HepG2 (cell line): ENCODE results near the gene HPCAL1. TPM values are rescaled to one million over a fixed set of nuclear protein-coding genes. Genes with fewer than 3 reads are reported as not detected.
A peak's percentile ranks its signal among the peaks of the same experiment; 100 is the strongest.

Experiments used
- ARID5B ChIP-seq: IDR thresholded peaks from 2 replicates; pipeline ENCODE4 v1.4.0; 2020; ENCODE audit warnings: mild to moderate bottlenecking, missing genetic modification reagents
- BORCS8-MEF2B ChIP-seq: sonication (generic); formaldehyde crosslinking; IDR thresholded peaks from 2 replicates; pipeline ENCODE4 v1.8.0; 2022; ENCODE audit warnings: mild to moderate bottlenecking, missing genetic modification reagents
- DMTF1 ChIP-seq: sonication (generic); formaldehyde crosslinking; IDR thresholded peaks from 2 replicates; pipeline ENCODE4 v1.4.0; 2020; ENCODE audit warnings: mild to moderate bottlenecking, missing genetic modification reagents
- FOXK1 ChIP-seq: sonication (generic); formaldehyde crosslinking; IDR thresholded peaks from 2 replicates; pipeline ENCODE4 v1.4.0; 2020; ENCODE audit warnings: low read depth, missing genetic modification reagents, borderline replicate concordance
- GPN1 ChIP-seq: sonication (generic); formaldehyde crosslinking; IDR thresholded peaks from 2 replicates; pipeline ENCODE4 v1.5.1; 2020; ENCODE audit warnings: missing genetic modification reagents, borderline replicate concordance
- GTF2F1 ChIP-seq: fragments of 150-350 bp; IDR thresholded peaks from 2 replicates; pipeline ENCODE4 v1.6.1; 2014; ENCODE audit warnings: low read length
- HMG20B ChIP-seq: conservative IDR thresholded peaks from 2 replicates; pipeline ENCODE4 v1.6.1; 2016; ENCODE audit warnings: missing genetic modification reagents, missing compliant biosample characterization
- HOXA9 ChIP-seq: sonication (generic); formaldehyde crosslinking; IDR thresholded peaks from 2 replicates; pipeline ENCODE4 v1.8.1; 2022; ENCODE audit warnings: missing genetic modification reagents, mild to moderate bottlenecking, moderate library complexity, borderline replicate concordance
- MYPOP ChIP-seq: sonication (generic); formaldehyde crosslinking; IDR thresholded peaks from 2 replicates; pipeline ENCODE4 v1.8.1; 2023; ENCODE audit warnings: mild to moderate bottlenecking, moderate library complexity, missing genetic modification reagents
- NFATC3 ChIP-seq: sonication (generic); formaldehyde crosslinking; IDR thresholded peaks from 2 replicates; pipeline ENCODE4 v1.5.1; 2020; ENCODE audit warnings: mild to moderate bottlenecking, missing genetic modification reagents
- NONO ChIP-seq, 2 experiments: fragments of 450-650 bp in 1 of 2; sonication (generic) in 1 of 2; formaldehyde crosslinking in 1 of 2; IDR thresholded peaks in 1 of 2; conservative IDR thresholded peaks in 1 of 2; 2 replicates each; pipeline versions ENCODE4 v1.6.1 to v1.8.0; 2017 to 2022; ENCODE audit warnings: mild to moderate bottlenecking in 1 of 2, missing genetic modification reagents in 1 of 2, moderate library complexity in 1 of 2
- RNF2 ChIP-seq: fragments of 450-650 bp; conservative IDR thresholded peaks from 2 replicates; pipeline ENCODE4 v1.6.1; 2016; ENCODE audit warnings: low read depth
- SP140L ChIP-seq: sonication (generic); formaldehyde crosslinking; IDR thresholded peaks from 2 replicates; pipeline ENCODE4 v1.4.0; 2020; ENCODE audit warnings: missing genetic modification reagents, borderline replicate concordance
- SP2 ChIP-seq: sonication (generic); formaldehyde crosslinking; IDR thresholded peaks from 2 replicates; pipeline ENCODE4 v1.5.1; 2020; ENCODE audit warnings: mild to moderate bottlenecking, missing genetic modification reagents
- STAG1 ChIP-seq: sonication (generic); formaldehyde crosslinking; IDR thresholded peaks from 2 replicates; pipeline ENCODE4 v1.4.0; 2020; ENCODE audit warnings: missing genetic modification reagents
- TFE3 ChIP-seq: IDR thresholded peaks from 2 replicates; pipeline ENCODE4 v1.6.1; 2016
- ZBTB7A ChIP-seq: sonication (generic); formaldehyde crosslinking; IDR thresholded peaks from 2 replicates; pipeline ENCODE4 v1.8.0; 2022; ENCODE audit warnings: mild to moderate bottlenecking, missing genetic modification reagents
- ZKSCAN1 ChIP-seq: fragments of 150-350 bp; IDR thresholded peaks from 2 replicates; pipeline ENCODE4 v1.6.1; 2014; ENCODE audit warnings: low read length
- ZNF224 ChIP-seq: sonication (generic); formaldehyde crosslinking; IDR thresholded peaks from 2 replicates; pipeline ENCODE4 v1.5.0; 2020; ENCODE audit warnings: mild to moderate bottlenecking, missing genetic modification reagents
- ZNF468 ChIP-seq: sonication (generic); formaldehyde crosslinking; IDR thresholded peaks from 2 replicates; pipeline ENCODE4 v1.8.0; 2022; ENCODE audit warnings: mild to moderate bottlenecking, moderate library complexity, missing genetic modification reagents
- ZNF547 ChIP-seq: sonication (generic); formaldehyde crosslinking; IDR thresholded peaks from 2 replicates; pipeline ENCODE4 v1.5.1; 2020; ENCODE audit warnings: mild to moderate bottlenecking, missing genetic modification reagents
- ZNF75D ChIP-seq: sonication (generic); formaldehyde crosslinking; IDR thresholded peaks from 2 replicates; pipeline ENCODE4 v1.8.1; 2023; ENCODE audit warnings: missing genetic modification reagents, mild to moderate bottlenecking, borderline replicate concordance
- polyA plus RNA-seq, 8 experiments: library from polyadenylated mRNA; depleted of rRNA in 3 of 8; stranded (reverse) in 7 of 8; unstranded in 1 of 8; fragments of >200 nt; fragmentation: Illumina TruSeq in 4 of 8; extraction: Trizol in 4 of 8; gene quantifications; 2 replicates each; pipeline versions ENCODE4 v1.2.1 to v1.2.3, GENCODE V29; 2011 to 2016; ENCODE audit warnings: low read depth in 4 of 8, missing spikeins in 1 of 8, mixed read lengths in 1 of 8; ENCODE audit not compliant: insufficient read depth in 1 of 8
- total RNA-seq, 5 experiments: library from RNA; depleted of rRNA; stranded (reverse); fragments of >200 nt; fragmentation: Illumina TruSeq; extraction: Trizol; gene quantifications; 2 replicates each; pipeline ENCODE4 v1.2.3, GENCODE V29; 2016; ENCODE audit warnings: low read depth in 1 of 5

HPCAL1 gene
- total and polyA plus RNA-seq, 2 of the 13 experiments (the other 11 are each of a cell fraction or from before 2014, with no cell fraction given) = 29.5 to 29.9 TPM

- TF ChIP-seq ARID5B (CRISPR knock-in tag) (peak; percentile 41), RNF2 (no peak), BORCS8-MEF2B (peak; percentile 53; the same call in 1 of the 2 replicates), HOXA9 (CRISPR knock-in tag) (no peak), ZNF75D (CRISPR knock-in tag) (no peak), ZNF224 (0 out of 2 replicates have a peak, but pooled peaks have one; percentile 30), MYPOP (CRISPR knock-in tag) (peak; percentile 78), HMG20B (CRISPR knock-in tag) (no peak), SP2 (CRISPR knock-in tag) (no peak), GPN1 (no peak), ZBTB7A (CRISPR knock-in tag) (peak; percentile 26; the same call in 1 of the 2 replicates), FOXK1 (CRISPR knock-in tag) (no peak), NONO (IDR thresholded peaks at IDR 0.05) (no peak), NONO (CRISPR knock-in tag; conservative IDR thresholded peaks at IDR 0.05) (peak; percentile 41; the same call in 1 of the 2 replicates), ZNF547 (CRISPR knock-in tag) (peak; percentile 10; the same call in 1 of the 2 replicates), TFE3 (no peak), ZNF468 (no peak), ZKSCAN1 (peak; percentile 82), SP140L (CRISPR knock-in tag) (no peak), NFATC3 (CRISPR knock-in tag) (peak; percentile 30; the same call in 1 of the 2 replicates), GTF2F1 (no peak), DMTF1 (CRISPR knock-in tag) (no peak), STAG1 (CRISPR knock-in tag) (peak; percentile 64)
Observed at GRCh38 chr2:10303694-10304378, 1.1 kb downstream of the HPCAL1 start (continued).
